GDM1 (cell line): ENCODE measurements around the gene XRCC6.
"Not testable (repeated sequence)": the region's sequence is repeated elsewhere in the genome, so short reads cannot be mapped to it uniquely, and the experiment has no call there.

Experiments used
- DNase-seq: peaks from one replicate; lab custom pipeline; 2025; lab: John Stamatoyannopoulos, UW

XRCC6 gene

GRCh38 chr22:41650821-41651220, 29.7 kb downstream of the XRCC6 start:
- no peak for DNase-seq

- DNase-seq, result no peak
Measured at GRCh38 chr22:41654322-41654721, 33.2 kb downstream of the XRCC6 start.

- no peak for DNase-seq
Measured at GRCh38 chr22:41656556-41656955, 35.5 kb downstream of the XRCC6 start.

GRCh38 chr22:41657709-41658108, 36.6 kb downstream of the XRCC6 start:
- no peak for DNase-seq

GRCh38 chr22:41658869-41659268, 37.8 kb downstream of the XRCC6 start:
- no peak for DNase-seq

GRCh38 chr22:41659941-41660340, 38.8 kb downstream of the XRCC6 start:
- no peak for DNase-seq

- DNase-seq, result no peak
Measured at GRCh38 chr22:41660416-41660815, 39.3 kb downstream of the XRCC6 start.

- DNase-seq, result no peak
Measured at GRCh38 chr22:41661088-41661487, 40.0 kb downstream of the XRCC6 start.

GRCh38 chr22:41661713-41662112, 40.6 kb downstream of the XRCC6 start:
- no peak for DNase-seq

GRCh38 chr22:41663594-41663993, 42.5 kb downstream of the XRCC6 start:
- not testable (repeated sequence) for DNase-seq

- DNase-seq, result no peak
Measured at GRCh38 chr22:41664490-41664889, 43.4 kb downstream of the XRCC6 start.

GRCh38 chr22:41664951-41665350, 43.9 kb downstream of the XRCC6 start:
- no peak for DNase-seq

- DNase-seq, result no peak
Measured at GRCh38 chr22:41668971-41669911, 48.1 kb downstream of the XRCC6 start.

- DNase-seq, result not testable (repeated sequence)
Measured at GRCh38 chr22:41672096-41672495, 51.0 kb downstream of the XRCC6 start.

- no peak for DNase-seq
Measured at GRCh38 chr22:41672780-41673509, 51.9 kb downstream of the XRCC6 start.

GRCh38 chr22:41674846-41675340, 53.8 kb downstream of the XRCC6 start:
- no peak for DNase-seq

- DNase-seq, result no peak
Measured at GRCh38 chr22:41676134-41676533, 55.0 kb downstream of the XRCC6 start.

GRCh38 chr22:41681616-41682015, 60.5 kb downstream of the XRCC6 start:
- no peak for DNase-seq

GRCh38 chr22:41682033-41682807, 61.1 kb downstream of the XRCC6 start:
- peak; percentile 66 for DNase-seq

- no peak for DNase-seq
Measured at GRCh38 chr22:41683052-41683451, 62.0 kb downstream of the XRCC6 start.

GRCh38 chr22:41683616-41684015, 62.5 kb downstream of the XRCC6 start:
- DNase-seq, result no peak

GRCh38 chr22:41684194-41684593, 63.1 kb downstream of the XRCC6 start:
- no peak for DNase-seq
